Activated CD4-positive, alpha-beta T cell treated with anti-CD3 and anti-CD28 coated beads, Interleukin-2, amount 10 ng/mL, durations not matched to agents 24 days and 14 days (primary cell): ENCODE data around the gene EMCN. TPM values are rescaled to one million over a fixed set of nuclear protein-coding genes. Genes with fewer than 3 reads are reported as not detected.
A peak's percentile ranks its signal among the peaks of the same experiment; 100 is the strongest.
"Not testable (repeated sequence)": the region's sequence is repeated elsewhere in the genome, so short reads cannot be mapped to it uniquely, and the experiment has no call there.

Source experiments
- DNase-seq: peaks from one replicate; pipeline ENCODE4 v3.0.0; 2022
- H3K27ac Mint-ChIP-seq: one replicate; pipeline ENCODE4 v1.8.0; 2022; ENCODE audit warnings: mild to moderate bottlenecking, mixed read lengths
- H3K27me3 Mint-ChIP-seq: one replicate; pipeline ENCODE4 v1.8.0; 2022; ENCODE audit warnings: mixed read lengths
- H3K36me3 Mint-ChIP-seq: one replicate; pipeline ENCODE4 v1.8.0; 2022; ENCODE audit warnings: low read depth, mild to moderate bottlenecking, mixed read lengths
- H3K4me1 Mint-ChIP-seq: one replicate; pipeline ENCODE4 v1.8.0; 2021; ENCODE audit warnings: mixed read lengths
- H3K4me3 Mint-ChIP-seq: one replicate; pipeline ENCODE4 v1.8.0; 2022; ENCODE audit warnings: mild to moderate bottlenecking, moderate library complexity, mixed read lengths
- H3K9me3 Mint-ChIP-seq: one replicate; pipeline ENCODE4 v1.8.0; 2021; ENCODE audit warnings: mixed read lengths
- intact Hi-C: fragments of 100-400 bp; cut with micrococcal nuclease; formaldehyde crosslinking; loops from one replicate; pipeline ENCODE4 v1.15.1; 2023
- total RNA-seq: library from RNA; stranded (reverse); gene quantifications from 2 replicates; pipeline ENCODE4 v1.2.3, GENCODE V29; 2022

The EMCN gene, protein sequence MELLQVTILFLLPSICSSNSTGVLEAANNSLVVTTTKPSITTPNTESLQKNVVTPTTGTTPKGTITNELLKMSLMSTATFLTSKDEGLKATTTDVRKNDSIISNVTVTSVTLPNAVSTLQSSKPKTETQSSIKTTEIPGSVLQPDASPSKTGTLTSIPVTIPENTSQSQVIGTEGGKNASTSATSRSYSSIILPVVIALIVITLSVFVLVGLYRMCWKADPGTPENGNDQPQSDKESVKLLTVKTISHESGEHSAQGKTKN
- not detected in 2 replicates for total RNA-seq

DNA sequence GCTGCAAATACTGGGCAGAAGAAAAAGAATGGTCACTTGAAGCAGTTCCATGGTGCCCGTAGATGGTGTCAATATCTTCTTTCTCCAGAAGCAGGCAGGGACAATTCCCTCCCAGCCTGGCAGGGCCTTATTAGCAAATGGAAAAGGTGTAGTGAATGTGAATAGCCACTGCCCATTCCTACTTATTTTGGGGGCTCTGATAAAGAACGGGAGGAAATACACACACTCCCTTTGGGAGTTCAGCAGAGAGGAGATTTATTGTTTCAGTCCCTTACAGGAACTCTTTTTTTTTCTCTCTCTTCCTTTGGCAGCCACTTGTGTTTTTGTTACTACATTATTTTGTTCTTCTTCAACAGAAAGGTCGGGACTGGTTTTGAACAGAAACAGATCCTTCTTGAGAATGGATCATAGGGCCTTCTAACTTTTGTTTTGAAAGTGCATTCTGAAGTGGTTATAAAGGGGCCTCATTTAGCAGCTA, at the start of gene EMCN:
Gene EMCN (minus strand): TSS at position 159 of the 478 bp plus-strand sequence. CDS start 108 bp downstream, at position 51.
- intact Hi-C loops: no loop called here
- Mint-ChIP-seq H3K4me1 (no peaks in the 10 kb centered on the region), H3K36me3 (no peaks in the 10 kb centered on the region), H3K4me3 (no peak within 1 kb of the TSS), H3K27ac (no peak within 1 kb of the TSS), H3K27me3 (peaks cover 9% of the 10 kb centered on the region), H3K9me3 (no peaks in the 10 kb centered on the region)
- DNase-seq: no peak

DNA sequence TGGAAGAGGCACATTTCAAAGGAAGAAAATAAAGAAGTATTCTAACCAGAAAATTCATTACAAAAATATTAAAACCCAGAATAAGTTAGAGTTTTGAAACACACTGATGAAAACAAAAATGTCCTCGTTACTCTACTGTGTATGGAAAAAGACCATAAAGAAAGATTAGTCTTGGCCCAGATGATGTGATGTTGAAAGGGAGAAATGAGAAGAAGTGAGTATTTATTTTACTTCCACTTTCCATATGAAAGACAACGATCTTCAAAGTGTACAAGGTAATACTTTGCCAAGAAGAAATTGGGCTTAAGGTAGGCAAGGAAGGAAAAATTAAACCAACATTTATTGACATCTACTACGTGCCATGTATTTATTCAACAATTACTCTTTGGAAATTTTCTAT, 48.6 kb upstream of the EMCN start:
- DNase-seq: no peak
- peaks cover 2% of the 10 kb centered on the region for H3K27me3 Mint-ChIP-seq
- H3K9me3 Mint-ChIP-seq: peaks cover 11% of the 10 kb centered on the region
- no peaks in the 10 kb centered on the region for H3K36me3 Mint-ChIP-seq
- H3K4me1 Mint-ChIP-seq: peaks cover 13% of the 10 kb centered on the region
- intact Hi-C loops: loop anchor here (5.0 kb wide), 2 partner anchors 469 to 719 kb away; no protein-coding TSS in a partner anchor
- H3K4me3 Mint-ChIP-seq: peak overlapping the region; percentile 42
- H3K27ac Mint-ChIP-seq: no peak overlapping the region

DNA sequence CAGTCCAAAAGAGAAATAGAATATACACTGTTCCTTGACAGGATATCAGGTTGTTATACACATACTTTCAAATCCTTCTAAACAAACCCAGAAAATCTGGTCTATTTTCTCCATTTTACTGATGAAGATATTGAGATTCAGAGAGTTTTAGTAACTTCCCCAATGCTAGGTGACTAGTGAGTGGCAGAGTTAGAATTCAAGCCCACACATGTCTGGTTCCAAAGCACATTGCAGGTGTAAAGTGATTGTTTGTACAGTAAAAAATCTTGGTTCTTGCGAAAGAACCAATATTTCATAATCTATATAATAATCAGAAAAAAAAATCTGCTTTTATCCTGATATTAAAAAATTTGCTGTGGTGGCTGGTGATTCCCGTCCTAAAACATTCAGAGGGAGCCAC, 39.5 kb upstream of the EMCN start:
- Mint-ChIP-seq H3K9me3 (peaks cover 34% of the 10 kb centered on the region), H3K36me3 (no peaks in the 10 kb centered on the region), H3K27ac (no peak overlapping the region), H3K27me3 (peaks cover 2% of the 10 kb centered on the region), H3K4me1 (no peaks in the 10 kb centered on the region), H3K4me3 (no peak overlapping the region)
- no peak for DNase-seq
- intact Hi-C loops: no loop called here

DNA sequence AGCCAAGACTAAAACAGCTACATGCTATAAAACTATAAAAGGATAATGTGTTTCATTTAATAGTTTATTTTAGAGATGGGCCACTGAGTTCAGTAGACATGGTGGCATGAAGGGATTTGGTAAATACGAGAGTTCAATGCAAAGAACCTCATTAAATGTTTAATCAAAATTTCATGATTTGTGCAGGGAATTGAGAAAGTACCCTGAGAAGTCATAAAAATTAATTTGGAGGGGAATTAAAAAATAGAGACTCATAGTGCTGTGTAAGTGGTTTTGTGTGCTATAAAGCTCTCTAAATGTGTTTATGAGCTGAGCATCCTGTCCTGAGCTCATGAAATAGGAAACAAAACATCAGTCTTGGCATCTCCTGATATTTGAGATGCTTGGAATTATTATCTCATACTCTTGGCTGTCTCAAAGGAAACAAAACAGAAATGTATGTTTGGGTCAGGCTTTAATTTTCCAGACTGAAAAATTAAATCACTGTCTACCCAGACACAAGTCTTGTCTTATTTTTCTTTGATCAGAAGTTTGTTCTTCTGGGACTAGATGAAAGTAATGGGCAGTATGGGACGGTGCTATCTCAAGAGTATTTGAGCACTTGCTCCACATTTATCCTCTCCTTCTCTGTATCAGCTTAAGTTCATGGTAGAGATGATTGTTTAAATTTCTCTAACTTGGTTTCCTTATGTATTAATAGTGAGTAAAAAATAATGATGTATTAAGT, 38.0 kb upstream of the EMCN start:
- Mint-ChIP-seq H3K27me3 (no peaks in the 10 kb centered on the region), H3K4me3 (no peak overlapping the region), H3K4me1 (no peaks in the 10 kb centered on the region), H3K9me3 (peaks cover 21% of the 10 kb centered on the region), H3K27ac (no peak overlapping the region), H3K36me3 (no peaks in the 10 kb centered on the region)
- DNase-seq: no peak
- intact Hi-C loops: no loop called here

DNA sequence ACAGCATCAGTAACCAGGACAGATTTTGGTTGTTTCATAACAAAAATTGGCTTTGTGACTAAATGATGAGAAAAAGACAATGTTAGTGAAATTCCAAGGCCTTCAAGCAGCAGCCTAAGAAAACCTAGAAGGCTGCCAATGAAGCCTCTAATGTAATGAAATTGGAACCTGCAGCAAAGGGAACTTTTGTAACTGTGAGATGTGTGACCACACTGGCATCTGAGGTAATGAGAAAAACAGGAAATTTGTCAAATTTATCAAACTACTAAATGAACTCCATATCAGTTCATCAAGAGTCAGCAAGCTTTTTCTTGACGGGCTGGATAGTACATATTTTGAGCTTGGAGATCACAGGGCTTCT, 30.4 kb upstream of the EMCN start:
- DNase-seq: no peak
- peaks cover 7% of the 10 kb centered on the region for H3K4me1 Mint-ChIP-seq
- no peaks in the 10 kb centered on the region for H3K27me3 Mint-ChIP-seq
- intact Hi-C loops: no loop called here
- no peak overlapping the region for H3K4me3 Mint-ChIP-seq
- H3K36me3 Mint-ChIP-seq: no peaks in the 10 kb centered on the region
- H3K27ac Mint-ChIP-seq: no peak overlapping the region
- no peaks in the 10 kb centered on the region for H3K9me3 Mint-ChIP-seq

DNA sequence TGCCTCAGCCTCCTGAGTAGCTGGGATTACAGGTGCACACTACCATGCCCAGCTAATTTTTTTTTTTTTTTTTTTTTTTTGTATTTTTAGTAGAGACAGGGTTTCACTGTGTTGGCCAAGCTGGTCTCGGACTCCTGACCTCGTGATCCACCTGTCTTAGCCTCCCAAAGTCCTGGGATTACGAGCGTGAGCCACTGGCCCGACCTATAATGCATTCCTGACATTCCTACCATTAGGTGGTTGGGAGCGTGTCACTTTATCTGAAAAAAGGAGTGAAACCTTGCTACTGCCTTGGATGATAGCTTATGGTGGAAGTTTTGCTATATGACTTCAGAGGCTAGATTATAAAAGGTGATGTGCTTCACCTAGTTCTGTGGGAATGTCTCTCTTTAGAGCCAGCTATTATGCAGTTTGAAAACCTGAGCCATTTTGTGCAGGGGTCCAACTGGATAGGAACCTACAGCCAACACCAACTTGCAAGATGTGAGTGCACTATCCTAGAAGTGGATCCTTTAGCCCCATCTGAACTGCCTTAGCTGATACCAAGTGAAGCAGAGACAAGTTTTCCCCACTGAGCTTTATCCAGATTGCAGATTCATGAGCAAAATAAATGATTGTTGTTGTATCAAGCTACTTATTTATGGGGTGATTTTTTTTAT, 29.8 kb upstream of the EMCN start:
- H3K36me3 Mint-ChIP-seq: no peaks in the 10 kb centered on the region
- intact Hi-C loops: no loop called here
- peaks cover 7% of the 10 kb centered on the region for H3K4me1 Mint-ChIP-seq

DNA sequence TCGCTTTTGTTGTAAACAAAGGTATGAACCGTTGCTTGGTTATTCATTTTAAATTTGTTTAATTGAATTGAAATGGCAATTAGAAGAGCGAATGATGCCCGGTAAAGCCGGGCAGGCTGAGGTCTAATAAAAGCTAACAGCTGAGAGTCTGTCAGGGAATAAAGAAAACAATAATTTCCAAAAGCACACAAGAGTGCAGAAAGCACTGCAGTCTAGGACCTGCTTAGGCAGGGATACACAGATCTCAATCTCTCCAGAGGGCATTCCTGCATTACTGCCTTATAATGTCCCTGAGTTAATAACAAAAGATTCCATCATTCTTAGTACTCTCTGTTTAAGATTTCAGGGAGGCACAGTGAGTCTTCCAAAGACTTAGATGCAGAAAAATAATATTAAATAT, 27.6 kb upstream of the EMCN start:
- Mint-ChIP-seq H3K27me3 (no peaks in the 10 kb centered on the region), H3K9me3 (no peaks in the 10 kb centered on the region), H3K27ac (no peak overlapping the region), H3K4me3 (no peak overlapping the region), H3K36me3 (no peaks in the 10 kb centered on the region), H3K4me1 (peaks cover 7% of the 10 kb centered on the region)
- intact Hi-C loops: no loop called here
- DNase-seq: no peak

More for the DNA sequence above, 29.8 kb upstream of the EMCN start:
- Mint-ChIP-seq H3K4me3 (no peak overlapping the region), H3K27ac (no peak overlapping the region), H3K27me3 (no peaks in the 10 kb centered on the region), H3K9me3 (no peaks in the 10 kb centered on the region)
- DNase-seq: no peak

DNA sequence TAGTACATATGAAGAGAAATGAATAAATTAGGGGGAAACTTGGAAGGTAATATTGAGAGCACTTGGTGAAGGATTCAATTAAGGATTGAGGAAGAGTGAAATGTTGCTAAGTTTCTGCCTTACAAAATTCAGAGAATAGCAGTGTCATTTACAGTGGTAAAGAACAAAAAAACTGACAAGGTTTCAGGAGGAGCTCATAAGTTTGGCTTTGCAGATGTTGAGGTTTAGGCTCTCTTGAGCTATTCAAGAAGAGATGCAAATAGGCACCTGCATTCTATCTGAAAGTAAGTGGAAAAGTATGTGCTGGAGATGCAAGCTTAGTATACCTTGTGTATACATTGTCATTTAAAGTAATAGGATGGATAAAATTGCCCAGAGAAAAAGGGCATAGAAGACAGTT, 22.3 kb upstream of the EMCN start:
- no peak for DNase-seq
- H3K4me1 Mint-ChIP-seq: no peaks in the 10 kb centered on the region
- H3K27me3 Mint-ChIP-seq: peaks cover 3% of the 10 kb centered on the region
- H3K27ac Mint-ChIP-seq: no peak overlapping the region
- intact Hi-C loops: no loop called here
- H3K9me3 Mint-ChIP-seq: no peaks in the 10 kb centered on the region
- no peaks in the 10 kb centered on the region for H3K36me3 Mint-ChIP-seq
- H3K4me3 Mint-ChIP-seq: no peak overlapping the region

DNA sequence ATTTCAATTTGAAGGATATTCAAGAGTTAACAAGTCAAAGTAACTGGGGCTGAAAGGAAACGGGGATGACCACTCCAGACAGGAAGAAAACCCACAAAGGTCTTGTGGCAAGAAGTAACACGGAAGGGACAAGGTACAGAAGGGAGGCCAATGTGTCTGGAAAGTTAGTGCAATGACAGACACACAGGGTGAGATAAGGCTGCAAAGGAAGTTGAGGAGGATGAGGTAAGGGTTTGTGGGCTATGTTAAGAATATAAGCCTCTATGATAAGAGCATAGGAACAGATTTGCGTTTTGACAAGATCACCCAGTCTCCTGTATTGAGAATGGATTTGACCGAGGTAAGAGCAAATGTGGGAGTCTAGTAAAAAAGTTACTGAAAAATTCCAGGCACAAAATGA, 21.9 kb upstream of the EMCN start:
- no peak overlapping the region for H3K4me3 Mint-ChIP-seq
- H3K27ac Mint-ChIP-seq: no peak overlapping the region
- DNase-seq: peak; percentile 66
- H3K27me3 Mint-ChIP-seq: peaks cover 5% of the 10 kb centered on the region
- intact Hi-C loops: no loop called here
- no peaks in the 10 kb centered on the region for H3K9me3 Mint-ChIP-seq
- no peaks in the 10 kb centered on the region for H3K36me3 Mint-ChIP-seq
- no peaks in the 10 kb centered on the region for H3K4me1 Mint-ChIP-seq

DNA sequence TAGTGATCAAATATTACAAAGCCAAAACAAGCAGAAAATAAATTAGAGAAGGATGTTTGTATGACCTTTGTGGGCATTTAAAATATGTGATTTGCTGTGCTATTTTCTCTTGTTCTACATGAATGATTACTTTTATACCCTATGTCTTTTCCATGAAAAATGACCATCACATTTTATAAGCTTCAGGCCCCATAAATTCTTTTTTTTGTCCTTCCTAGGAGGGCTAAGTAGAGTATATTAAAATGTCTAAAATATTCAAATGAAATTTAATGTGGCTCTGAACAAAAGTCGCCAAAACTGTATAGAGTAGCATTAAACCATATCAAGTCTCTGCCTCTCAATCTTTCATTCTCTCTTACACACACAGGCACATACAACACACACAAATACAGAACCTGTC, 15.9 kb upstream of the EMCN start:
- H3K36me3 Mint-ChIP-seq: no peaks in the 10 kb centered on the region
- DNase-seq: no peak
- H3K4me3 Mint-ChIP-seq: no peak overlapping the region
- intact Hi-C loops: no loop called here
- peaks cover 3% of the 10 kb centered on the region for H3K4me1 Mint-ChIP-seq
- peaks cover 10% of the 10 kb centered on the region for H3K9me3 Mint-ChIP-seq
- no peak overlapping the region for H3K27ac Mint-ChIP-seq
- peaks cover 5% of the 10 kb centered on the region for H3K27me3 Mint-ChIP-seq

DNA sequence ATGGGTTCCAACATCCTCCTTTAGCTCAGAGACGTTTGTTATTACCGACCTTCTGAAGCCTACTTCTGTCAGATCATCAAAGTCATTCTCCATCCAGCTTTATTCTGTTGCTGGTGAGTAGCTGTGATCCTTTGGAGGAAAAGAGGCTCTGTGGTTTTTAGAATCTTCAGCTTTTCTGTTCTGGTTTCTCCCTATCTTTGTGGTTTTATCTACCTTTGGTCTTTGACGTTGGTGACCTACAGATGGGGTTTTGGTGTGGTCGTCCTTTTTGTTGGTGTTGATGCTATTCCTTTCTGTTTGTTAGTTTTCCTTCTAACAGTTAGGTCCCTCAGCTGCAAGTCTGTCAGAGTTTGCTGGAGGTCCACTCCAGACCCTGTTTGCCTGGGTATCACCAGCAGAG, 12.3 kb upstream of the EMCN start:
- DNase-seq, H3K27ac Mint-ChIP-seq, H3K9me3 Mint-ChIP-seq, intact Hi-C loops, H3K4me3 Mint-ChIP-seq, H3K4me1 Mint-ChIP-seq, H3K27me3 Mint-ChIP-seq, H3K36me3 Mint-ChIP-seq: not testable (repeated sequence)

DNA sequence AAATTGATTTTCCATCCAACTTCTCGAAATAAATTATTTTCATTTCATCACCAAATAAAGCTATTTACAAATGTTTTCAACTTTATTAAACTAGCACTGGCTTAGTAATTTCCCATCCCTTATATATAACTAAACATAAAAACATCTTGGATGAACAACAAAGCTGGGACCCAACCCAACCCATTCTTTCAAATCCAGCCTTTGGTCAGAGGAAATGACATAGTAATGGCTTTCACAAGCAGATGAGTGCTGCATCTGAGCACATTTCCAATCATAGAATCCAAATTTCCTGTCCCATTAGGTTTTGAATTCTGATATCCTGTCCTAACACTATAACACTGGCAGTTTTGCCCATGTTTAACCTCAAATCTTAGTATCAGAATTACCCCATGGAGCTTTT, 7.9 kb upstream of the EMCN start:
- Mint-ChIP-seq H3K9me3 (peaks cover 6% of the 10 kb centered on the region), H3K4me1 (peaks cover 3% of the 10 kb centered on the region), H3K36me3 (no peaks in the 10 kb centered on the region), H3K27me3 (no peaks in the 10 kb centered on the region), H3K4me3 (no peak overlapping the region), H3K27ac (no peak overlapping the region)
- DNase-seq: no peak
- intact Hi-C loops: no loop called here

DNA sequence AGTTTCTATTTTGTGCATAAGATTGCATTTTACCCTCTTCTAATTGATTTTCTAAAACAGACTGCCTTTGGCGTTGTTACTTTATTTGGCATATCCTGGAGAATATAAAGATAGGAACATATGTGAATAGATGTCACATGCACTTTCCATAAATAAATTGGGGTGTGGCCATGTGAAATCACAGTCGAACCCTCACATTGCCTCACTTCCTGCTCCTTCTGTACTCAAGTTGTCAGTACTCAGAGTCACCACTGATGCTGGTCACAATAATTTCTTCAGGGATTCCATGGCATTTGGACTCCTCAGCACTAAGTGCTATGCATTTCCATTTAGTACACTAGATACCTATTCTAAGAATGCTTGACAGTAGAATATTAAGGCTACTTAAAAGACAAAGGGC, 1.4 kb upstream of the EMCN start:
- no peak for DNase-seq
- Mint-ChIP-seq H3K36me3 (no peaks in the 10 kb centered on the region), H3K27ac (no peak overlapping the region), H3K4me1 (no peaks in the 10 kb centered on the region), H3K27me3 (peaks cover 9% of the 10 kb centered on the region), H3K4me3 (no peak overlapping the region), H3K9me3 (no peaks in the 10 kb centered on the region)
- intact Hi-C loops: no loop called here

DNA sequence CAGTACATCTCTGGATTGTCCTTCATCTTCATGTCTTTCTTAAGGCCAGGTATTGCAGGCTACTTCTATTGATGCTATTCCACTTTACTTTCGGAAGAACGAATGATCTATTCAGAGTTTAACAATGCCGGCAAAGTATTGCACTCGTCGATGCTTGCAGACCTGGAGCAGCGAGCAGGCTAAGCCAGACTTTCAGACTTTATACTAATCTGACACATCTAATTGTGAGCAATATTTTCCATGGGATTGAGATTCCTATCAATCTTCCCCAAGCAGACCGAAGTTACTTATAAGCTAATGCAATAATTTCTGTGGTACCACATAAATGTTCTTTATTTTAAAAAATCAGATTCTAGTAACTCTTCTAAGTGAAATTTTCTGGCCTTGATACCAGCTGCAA, 1.6 kb downstream of the EMCN start:
- no peaks in the 10 kb centered on the region for H3K4me1 Mint-ChIP-seq
- intact Hi-C loops: no loop called here
- no peaks in the 10 kb centered on the region for H3K9me3 Mint-ChIP-seq
- H3K36me3 Mint-ChIP-seq: no peaks in the 10 kb centered on the region
- H3K27me3 Mint-ChIP-seq: peaks cover 9% of the 10 kb centered on the region
- no peak for DNase-seq
- H3K27ac Mint-ChIP-seq: no peak overlapping the region
- H3K4me3 Mint-ChIP-seq: no peak overlapping the region
